Panc1 (cell line): ENCODE measurements around the gene PPP1R7. TPM values are rescaled to one million over a fixed set of nuclear protein-coding genes. Genes with fewer than 3 reads are reported as not detected.

Source experiments
- ATAC-seq: fragments of 200-7000 bp; cut with Tn5 transposase; 2 replicates; pipeline ENCODE4 v1.9.1; 2020; ENCODE audit warnings: mild to moderate bottlenecking, moderate library complexity
- BruUV-seq: library from RNA; stranded (reverse); fragments of 400-500 nt; replicated peaks from 2 replicates; lab custom pipeline; 2021; lab: Mats Ljungman, UMichigan
- CTCF ChIA-PET: fragments of 300-600 bp; sonication (Branson Sonifier 250); formaldehyde crosslinking; loops from one replicate; lab custom pipeline; 2022; ENCODE audit warnings: antibody characterized with exemption; lab: Charles Lee
- POLR2A ChIA-PET: fragments of 300-600 bp; sonication (Branson Sonifier 250); formaldehyde crosslinking; loops from one replicate; lab custom pipeline; 2022; ENCODE audit warnings: antibody characterized with exemption; lab: Charles Lee
- DNase-seq: peaks from one replicate; pipeline ENCODE4 v3.0.0-alpha.2; 2010; ENCODE audit warnings: low read depth, low spot score
- H3K27ac ChIP-seq: 2 replicates; pipeline ENCODE4 v1.5.1; 2011; ENCODE audit warnings: mild to moderate bottlenecking, low read length, inconsistent platforms
- H3K27me3 ChIP-seq: fragments of 200-500 bp; sonication (Bioruptor generic); 2 replicates; pipeline ENCODE4 v1.6.0; 2014; ENCODE audit warnings: low read length, inconsistent platforms; ENCODE audit not compliant: control insufficient read depth, insufficient read depth
- H3K36me3 ChIP-seq: fragments of 200-500 bp; sonication (Bioruptor generic); 2 replicates; pipeline ENCODE4 v1.5.1; 2014; ENCODE audit warnings: inconsistent platforms, mild to moderate bottlenecking, low read length, moderate library complexity; ENCODE audit not compliant: control insufficient read depth, insufficient read depth
- H3K4me1 ChIP-seq: 2 replicates; pipeline ENCODE4 v1.5.1; 2011; ENCODE audit warnings: inconsistent platforms, mild to moderate bottlenecking, low read length, moderate library complexity; ENCODE audit not compliant: control insufficient read depth, insufficient read depth
- H3K4me3 ChIP-seq, 2 experiments: 2 replicates each; pipeline ENCODE4 v1.5.1; 2011 to 2012; ENCODE audit warnings: low read depth in 2 of 2, low read length in 2 of 2, mild to moderate bottlenecking in 2 of 2, inconsistent platforms in 1 of 2, moderate library complexity in 1 of 2
- H3K9me3 ChIP-seq: fragments of 200-500 bp; sonication (Bioruptor generic); 2 replicates; pipeline ENCODE4 v1.5.1; 2014; ENCODE audit warnings: low read depth, mild to moderate bottlenecking, inconsistent platforms, low read length, moderate library complexity; ENCODE audit not compliant: control insufficient read depth, insufficient read depth
- POLR2AphosphoS5 ChIP-seq: IDR thresholded peaks from 2 replicates; pipeline ENCODE4 v1.6.1; 2012; ENCODE audit warnings: mild to moderate bottlenecking, low read depth, low read length, moderate library complexity
- SIN3A ChIP-seq: IDR thresholded peaks from 2 replicates; pipeline ENCODE4 v1.6.1; 2012; ENCODE audit warnings: low read depth, mild to moderate bottlenecking, low read length, moderate library complexity, borderline replicate concordance; ENCODE audit not compliant: insufficient read depth
- TCF7L2 ChIP-seq: IDR thresholded peaks from 2 replicates; pipeline ENCODE4 v1.6.1; 2011; ENCODE audit warnings: mild to moderate bottlenecking, low read depth, low read length, inconsistent platforms
- in situ Hi-C: cut with HindIII; loops from 2 replicates; pipeline ENCODE4 v1.10.0; 2016; ENCODE audit warnings: low sequenced_read_pairs, low pct_unique_long_range_greater_than_20kb
- intact Hi-C: fragments of 100-400 bp; cut with micrococcal nuclease; formaldehyde crosslinking; loops from one replicate; pipeline ENCODE4 v1.10.0; 2022; ENCODE audit not compliant: unreplicated experiment
- total RNA-seq: library from RNA; stranded (reverse); gene quantifications from one replicate; pipeline ENCODE4 v1.2.1, GENCODE V29; 2021; ENCODE audit not compliant: unreplicated experiment
- TF ChIP-seq, protein P1 (sequence below): fragments of 450-650 bp; IDR thresholded peaks from 2 replicates; pipeline ENCODE4 v1.5.1; 2017; ENCODE audit warnings: mild to moderate bottlenecking
- TF ChIP-seq, protein P2 (sequence below), 2 experiments: IDR thresholded peaks; 2 replicates each; pipeline ENCODE4 v1.6.1; 2011 to 2012; ENCODE audit warnings: low read depth in 2 of 2, control low read depth in 1 of 2, low read length in 1 of 2, mild to moderate bottlenecking in 1 of 2, moderate library complexity in 1 of 2; ENCODE audit not compliant: insufficient read depth in 1 of 2

The PPP1R7 gene
- total RNA-seq, 1 experiment from 2014 or later: 64.2 TPM

DNA sequence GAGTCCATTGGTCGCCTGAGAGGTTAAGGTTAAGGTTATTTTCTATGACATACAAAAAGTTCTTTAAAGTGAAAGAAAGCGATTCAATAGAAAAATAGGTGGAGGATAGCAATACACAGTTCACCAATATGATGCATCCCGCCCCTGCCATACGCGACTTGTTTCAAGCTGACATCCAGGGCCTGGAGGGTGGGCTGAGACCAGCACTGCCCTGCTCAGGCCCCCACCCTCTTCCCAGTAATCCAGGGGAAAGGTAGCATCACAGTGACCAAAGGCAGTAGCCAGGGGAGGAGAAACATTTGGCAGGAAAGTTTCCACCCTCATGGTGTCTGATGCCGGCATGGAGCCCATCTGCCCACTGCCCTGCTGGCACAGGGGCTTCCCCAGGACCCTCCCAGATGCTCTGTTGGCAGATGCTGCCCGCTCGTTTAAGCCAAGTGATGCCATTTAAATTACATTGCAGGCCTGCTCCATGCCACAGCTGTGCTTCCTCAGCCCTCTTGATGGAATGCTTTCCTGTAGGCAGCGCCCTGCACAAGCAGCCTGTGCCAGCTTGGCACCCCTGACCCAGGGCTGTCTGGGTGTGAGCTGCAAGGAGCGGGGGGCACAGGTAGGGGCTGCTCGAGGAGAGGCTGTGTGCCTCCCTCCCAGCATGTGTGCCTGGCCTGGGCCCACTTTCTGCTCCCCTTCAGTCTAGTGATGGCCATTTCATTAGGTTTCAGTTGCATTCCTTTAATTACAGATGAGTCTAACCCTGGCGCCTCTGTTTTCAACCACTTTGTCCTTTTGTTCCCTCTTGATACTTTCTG is 27.5 kb downstream of the PPP1R7 start:
- H3K27me3 ChIP-seq: no peaks in the 10 kb centered on the region
- H3K9me3 ChIP-seq: no peaks in the 10 kb centered on the region
- BruUV-seq: no TSS peak
- CTCF ChIA-PET: interaction anchor here (0.6 kb wide), 2 partner anchors 15 to 114 kb away, joined by 4 to 10 read pairs; no protein-coding TSS in a partner anchor
- ATAC-seq: no peak
- H3K4me1 ChIP-seq: no peaks in the 10 kb centered on the region
- no peak overlapping the region for H3K27ac ChIP-seq
- in situ Hi-C loops: no loop called here
- POLR2A ChIA-PET: no interaction called here
- DNase-seq: no peak
- no peak overlapping the region for H3K4me3 ChIP-seq
- intact Hi-C loops: no loop called here
- H3K36me3 ChIP-seq: no peaks in the 10 kb centered on the region
- no peak for TF ChIP-seq SIN3A

DNA sequence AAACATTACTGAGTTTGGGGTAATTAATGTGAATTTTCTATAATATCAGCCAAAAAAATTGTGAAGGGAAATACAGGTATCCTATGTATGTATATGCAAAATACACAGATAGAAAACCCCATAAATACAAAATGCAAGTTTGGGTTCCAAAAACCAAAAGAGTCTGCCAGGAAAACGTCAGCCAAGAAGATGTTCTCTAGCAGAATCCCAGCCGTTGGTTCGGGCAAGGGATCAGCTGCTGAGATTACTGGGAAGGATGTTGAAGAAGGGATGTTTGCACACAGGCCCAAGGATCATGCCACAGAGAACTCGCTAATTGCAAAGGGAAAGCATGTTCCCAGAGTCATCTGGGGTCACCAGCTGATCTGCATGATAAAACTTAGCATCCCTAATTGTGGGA is 28.7 kb downstream of the PPP1R7 start:
- CTCF ChIA-PET: no interaction called here
- POLR2A ChIA-PET: interaction anchor here (0.6 kb wide), 1 partner anchor 35 kb away, joined by 3 read pairs; no protein-coding TSS in a partner anchor
- TF ChIP-seq SIN3A: no peak
- Histone ChIP-seq H3K9me3 (no peaks in the 10 kb centered on the region), H3K4me3 (no peak overlapping the region), H3K4me1 (no peaks in the 10 kb centered on the region), H3K36me3 (no peaks in the 10 kb centered on the region), H3K27me3 (no peaks in the 10 kb centered on the region), H3K27ac (no peak overlapping the region)
- in situ Hi-C loops: no loop called here
- DNase-seq (no peak), ATAC-seq (no peak)
- intact Hi-C loops: no loop called here
- no TSS peak for BruUV-seq

DNA sequence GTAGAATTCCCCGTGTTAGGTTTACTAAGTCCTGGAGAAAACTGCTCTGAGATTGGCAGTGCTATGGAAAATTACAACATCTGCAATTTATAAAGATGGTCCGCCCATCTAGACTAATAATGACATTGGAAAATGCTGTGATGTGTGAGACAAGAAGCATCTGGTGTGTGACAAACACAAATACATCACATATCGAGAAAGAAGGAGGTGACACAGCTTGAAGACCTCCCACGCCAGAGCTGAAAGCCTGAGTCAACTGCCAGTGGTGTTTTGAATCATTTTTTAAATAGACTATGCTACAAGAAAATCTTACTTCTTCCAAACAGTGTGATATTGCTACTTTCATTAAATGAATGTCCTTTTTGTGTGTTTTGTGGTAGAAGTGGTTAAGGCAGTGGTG is 29.6 kb downstream of the PPP1R7 start:
- intact Hi-C loops: no loop called here
- DNase-seq (no peak), ATAC-seq (no peak)
- Histone ChIP-seq H3K36me3 (no peaks in the 10 kb centered on the region), H3K9me3 (no peaks in the 10 kb centered on the region), H3K27me3 (no peaks in the 10 kb centered on the region), H3K4me3 (no peak overlapping the region), H3K27ac (no peak overlapping the region), H3K4me1 (no peaks in the 10 kb centered on the region)
- ChIA-PET CTCF (no interaction called here), POLR2A (interaction anchor here (0.7 kb wide), 1 partner anchor 37 kb away, joined by 3 read pairs; no protein-coding TSS in a partner anchor)
- TF ChIP-seq POLR2AphosphoS5 (no peak), TCF7L2 (no peak), SIN3A (no peak)
- TF ChIP-seq, protein P1, sequence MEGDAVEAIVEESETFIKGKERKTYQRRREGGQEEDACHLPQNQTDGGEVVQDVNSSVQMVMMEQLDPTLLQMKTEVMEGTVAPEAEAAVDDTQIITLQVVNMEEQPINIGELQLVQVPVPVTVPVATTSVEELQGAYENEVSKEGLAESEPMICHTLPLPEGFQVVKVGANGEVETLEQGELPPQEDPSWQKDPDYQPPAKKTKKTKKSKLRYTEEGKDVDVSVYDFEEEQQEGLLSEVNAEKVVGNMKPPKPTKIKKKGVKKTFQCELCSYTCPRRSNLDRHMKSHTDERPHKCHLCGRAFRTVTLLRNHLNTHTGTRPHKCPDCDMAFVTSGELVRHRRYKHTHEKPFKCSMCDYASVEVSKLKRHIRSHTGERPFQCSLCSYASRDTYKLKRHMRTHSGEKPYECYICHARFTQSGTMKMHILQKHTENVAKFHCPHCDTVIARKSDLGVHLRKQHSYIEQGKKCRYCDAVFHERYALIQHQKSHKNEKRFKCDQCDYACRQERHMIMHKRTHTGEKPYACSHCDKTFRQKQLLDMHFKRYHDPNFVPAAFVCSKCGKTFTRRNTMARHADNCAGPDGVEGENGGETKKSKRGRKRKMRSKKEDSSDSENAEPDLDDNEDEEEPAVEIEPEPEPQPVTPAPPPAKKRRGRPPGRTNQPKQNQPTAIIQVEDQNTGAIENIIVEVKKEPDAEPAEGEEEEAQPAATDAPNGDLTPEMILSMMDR: no peak
- TF ChIP-seq, protein P2, sequence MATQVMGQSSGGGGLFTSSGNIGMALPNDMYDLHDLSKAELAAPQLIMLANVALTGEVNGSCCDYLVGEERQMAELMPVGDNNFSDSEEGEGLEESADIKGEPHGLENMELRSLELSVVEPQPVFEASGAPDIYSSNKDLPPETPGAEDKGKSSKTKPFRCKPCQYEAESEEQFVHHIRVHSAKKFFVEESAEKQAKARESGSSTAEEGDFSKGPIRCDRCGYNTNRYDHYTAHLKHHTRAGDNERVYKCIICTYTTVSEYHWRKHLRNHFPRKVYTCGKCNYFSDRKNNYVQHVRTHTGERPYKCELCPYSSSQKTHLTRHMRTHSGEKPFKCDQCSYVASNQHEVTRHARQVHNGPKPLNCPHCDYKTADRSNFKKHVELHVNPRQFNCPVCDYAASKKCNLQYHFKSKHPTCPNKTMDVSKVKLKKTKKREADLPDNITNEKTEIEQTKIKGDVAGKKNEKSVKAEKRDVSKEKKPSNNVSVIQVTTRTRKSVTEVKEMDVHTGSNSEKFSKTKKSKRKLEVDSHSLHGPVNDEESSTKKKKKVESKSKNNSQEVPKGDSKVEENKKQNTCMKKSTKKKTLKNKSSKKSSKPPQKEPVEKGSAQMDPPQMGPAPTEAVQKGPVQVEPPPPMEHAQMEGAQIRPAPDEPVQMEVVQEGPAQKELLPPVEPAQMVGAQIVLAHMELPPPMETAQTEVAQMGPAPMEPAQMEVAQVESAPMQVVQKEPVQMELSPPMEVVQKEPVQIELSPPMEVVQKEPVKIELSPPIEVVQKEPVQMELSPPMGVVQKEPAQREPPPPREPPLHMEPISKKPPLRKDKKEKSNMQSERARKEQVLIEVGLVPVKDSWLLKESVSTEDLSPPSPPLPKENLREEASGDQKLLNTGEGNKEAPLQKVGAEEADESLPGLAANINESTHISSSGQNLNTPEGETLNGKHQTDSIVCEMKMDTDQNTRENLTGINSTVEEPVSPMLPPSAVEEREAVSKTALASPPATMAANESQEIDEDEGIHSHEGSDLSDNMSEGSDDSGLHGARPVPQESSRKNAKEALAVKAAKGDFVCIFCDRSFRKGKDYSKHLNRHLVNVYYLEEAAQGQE (IDR thresholded peaks at IDR 0.05; ENCODE audit: insufficient read depth in 1 of 2, low read depth in 2 of 2, low read length in 1 of 2): no peak
- no TSS peak for BruUV-seq
- in situ Hi-C loops: no loop called here
